ENCODE data around the gene ZNF423. TPM values are rescaled to one million over a fixed set of nuclear protein-coding genes. Genes with fewer than 3 reads are reported as not detected.
A peak's percentile ranks its signal among the peaks of the same experiment; 100 is the strongest.

ZNF423 gene
- total and polyA plus RNA-seq, 7 donors, result 2.3 to 30.7 (median 14.4) TPM

GRCh38 chr16:49575346-49576172 is 280.4 kb downstream of the ZNF423 start:
- Histone ChIP-seq H3K4me1 (peaks cover 15% of the 10 kb centered on the region), H3K27ac (peak overlapping the region; percentile 16), H3K36me3 (ENCODE audit: insufficient read depth in 1 of 2, low read depth in 1 of 2) (no peaks in the 10 kb centered on the region), H3K9me3 (no peaks in the 10 kb centered on the region), H3K27me3 (ENCODE audit: insufficient read depth in 3 of 3, low read length in 2 of 3) (no peaks in the 10 kb centered on the region), H3K4me3 (no peak overlapping the region)
- WGBS, 3 donors, result 35 to 51% (median 41%) methylated on average over 14 of the region's 14 CpGs
- DNase-seq, result no peak
- no peak for TF ChIP-seq CTCF (IDR thresholded peaks at IDR 0.05)
- intact Hi-C loops (cut with DNase I), result loop anchor here in 1 of 2 donors (5.0 kb wide), 1 partner anchor 33 kb away; no protein-coding TSS in a partner anchor
- ATAC-seq, result peak; percentile 36 to 67 (median 56)

DNA sequence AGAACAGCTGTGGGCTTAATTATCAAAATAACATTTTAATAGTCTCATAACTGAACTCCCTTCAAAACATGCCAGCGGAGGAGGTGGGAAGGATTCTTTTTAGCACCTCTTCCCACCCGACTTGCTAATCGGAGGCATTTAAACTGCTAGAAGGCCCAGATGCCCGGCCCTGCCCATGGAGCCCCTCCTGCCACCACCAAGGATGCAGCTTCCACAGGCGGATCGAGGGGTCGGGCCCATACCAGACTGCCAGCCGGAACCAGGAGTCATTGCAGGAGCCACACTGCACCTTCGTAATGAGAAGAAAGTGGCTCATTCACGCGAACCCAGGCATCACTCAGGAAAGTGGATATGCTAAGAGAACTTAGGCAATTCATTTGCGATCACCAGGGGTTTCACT is 281.1 kb downstream of the ZNF423 start:
- 87 to 91% (median 91%) methylated on average over 12 of the region's 12 CpGs for WGBS, 3 donors
- Histone ChIP-seq H3K36me3 (ENCODE audit: insufficient read depth in 1 of 2, low read depth in 1 of 2) (no peaks in the 10 kb centered on the region), H3K27me3 (ENCODE audit: insufficient read depth in 3 of 3, low read length in 2 of 3) (no peaks in the 10 kb centered on the region), H3K4me1 (peaks cover 15% of the 10 kb centered on the region), H3K9me3 (no peaks in the 10 kb centered on the region), H3K4me3 (no peak overlapping the region), H3K27ac (no peak overlapping the region)
- TF ChIP-seq CTCF (IDR thresholded peaks at IDR 0.05), result no peak
- ATAC-seq, result no peak
- DNase-seq, result no peak
- intact Hi-C loops (cut with DNase I), result loop anchor here in 1 of 2 donors (5.0 kb wide), 1 partner anchor 33 kb away; no protein-coding TSS in a partner anchor

DNA sequence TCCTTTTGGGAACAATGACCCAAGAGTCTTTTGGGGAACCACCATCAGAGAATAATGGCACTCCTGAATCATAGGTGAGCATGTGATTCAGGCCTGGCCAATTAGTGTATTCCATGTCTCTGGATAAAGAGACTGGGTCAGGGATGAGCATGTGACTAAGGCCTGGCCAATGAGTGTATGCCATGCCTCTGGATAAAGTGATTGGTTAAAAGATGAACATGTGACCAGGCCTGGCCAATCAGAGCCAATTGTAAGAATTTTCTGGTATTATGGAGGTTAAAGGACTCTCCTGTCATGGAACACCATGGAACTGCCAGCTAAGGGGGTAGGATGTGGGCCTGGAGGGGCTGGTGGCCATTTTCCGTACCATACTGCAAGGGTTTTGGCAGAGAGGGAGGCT is 288.0 kb downstream of the ZNF423 start:
- peaks cover 10% of the 10 kb centered on the region for H3K4me1 ChIP-seq
- H3K9me3 ChIP-seq, result no peaks in the 10 kb centered on the region
- DNase-seq, result no peak
- no peak for TF ChIP-seq CTCF (IDR thresholded peaks at IDR 0.05)
- ATAC-seq, result no peak
- intact Hi-C loops (cut with DNase I), result no loop called here
- WGBS, 3 donors, result 92 to 97% (median 94%) methylated on average over 1 of the region's 1 CpG
- no peaks in the 10 kb centered on the region for H3K36me3 ChIP-seq (ENCODE audit: insufficient read depth in 1 of 2, low read depth in 1 of 2)
- H3K4me3 ChIP-seq, result no peak overlapping the region
- no peaks in the 10 kb centered on the region for H3K27me3 ChIP-seq (ENCODE audit: insufficient read depth in 3 of 3, low read length in 2 of 3)
- H3K27ac ChIP-seq, result no peak overlapping the region

- H3K36me3 ChIP-seq (ENCODE audit: insufficient read depth in 1 of 2, low read depth in 1 of 2), result no peaks in the 10 kb centered on the region
- H3K27ac ChIP-seq, result no peak overlapping the region
- intact Hi-C loops (cut with DNase I), result no loop called here
- ATAC-seq (no peak), DNase-seq (no peak)
- WGBS, 3 donors, result 87 to 97% (median 91%) methylated on average over 6 of the region's 6 CpGs
- H3K4me1 ChIP-seq, result peaks cover 12% of the 10 kb centered on the region
- H3K27me3 ChIP-seq (ENCODE audit: insufficient read depth in 3 of 3, low read length in 2 of 3), result no peaks in the 10 kb centered on the region
- no peaks in the 10 kb centered on the region for H3K9me3 ChIP-seq
- H3K4me3 ChIP-seq, result no peak overlapping the region
- TF ChIP-seq CTCF (IDR thresholded peaks at IDR 0.05), result no peak
These were observed 289.5 kb downstream of the ZNF423 start for GRCh38 chr16:49566432-49566831.

All from psoas muscle (tissue), 8 donors.